Measurements from ENCODE around the gene CHAC1. TPM values are rescaled to one million over a fixed set of nuclear protein-coding genes. Genes with fewer than 3 reads are reported as not detected.
A peak's percentile ranks its signal among the peaks of the same experiment; 100 is the strongest.

The CHAC1 gene
- total and polyA plus RNA-seq, 2 of the 13 experiments (the other 11 are each of a cell fraction or from before 2014, with no cell fraction given): 0.44 TPM; not detected in 1

DNA sequence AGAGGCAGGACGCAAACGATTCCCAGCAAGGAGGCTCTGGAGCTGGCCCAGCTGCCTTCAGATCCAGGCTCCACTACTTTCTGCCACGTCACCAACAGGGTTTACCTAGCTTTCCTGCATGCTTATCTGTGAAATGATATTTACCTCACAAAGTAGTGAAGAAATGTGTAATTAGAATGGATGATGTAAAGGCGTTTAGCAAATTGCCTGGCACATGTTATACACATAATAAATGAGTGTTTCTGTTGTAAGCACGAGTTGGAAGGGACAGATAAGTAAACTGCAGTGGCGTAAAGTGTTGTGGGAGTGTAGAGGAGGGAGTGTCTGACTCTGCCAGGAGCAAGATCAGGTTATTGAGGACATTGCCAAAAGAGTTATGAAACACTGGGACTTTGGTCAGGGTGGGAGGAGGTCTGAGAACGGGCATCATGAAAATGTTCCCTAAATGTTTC lies 3.5 kb upstream of the CHAC1 start:
- ATAC-seq (no peak), DNase-seq (ENCODE audit: low spot score) (peak; percentile 34), FAIRE-seq (peak; percentile 12)
- Histone ChIP-seq H3K4me3 (replicated peaks in 1 of 3; ENCODE audit: insufficient read depth in 1 of 3, low read depth in 2 of 3, low read length in 3 of 3) (no peak overlapping the region), H3K9me3 (ENCODE audit: low read length) (no peaks in the 10 kb centered on the region), H3K4me2 (ENCODE audit: low read depth, low read length) (peak overlapping the region; percentile 31), H2AFZ (ENCODE audit: low read length) (no peak overlapping the region), H4K20me1 (ENCODE audit: insufficient read depth, low read length) (no peaks in the 10 kb centered on the region), H3K79me2 (ENCODE audit: insufficient read depth, low read length) (no peaks in the 10 kb centered on the region), H3K9ac (ENCODE audit: insufficient read depth, low read depth, low read length) (no peak overlapping the region), H3K27me3 (ENCODE audit: control insufficient read depth in 1 of 2, insufficient read depth in 2 of 2, low read length in 2 of 2) (peaks cover 8 to 41% of the 10 kb centered on the region in 2 experiments; a peak in 4 of 5 replicates), H3K36me3 (replicated peaks in 1 of 2; ENCODE audit: control insufficient read depth in 1 of 2, insufficient read depth in 2 of 2, low read length in 2 of 2) (no peaks in the 10 kb centered on the region), H3K27ac (ENCODE audit: extremely low read length, insufficient read depth, low read length) (no peak overlapping the region), H3K4me1 (ENCODE audit: insufficient read depth, low read length) (peaks cover 31% of the 10 kb centered on the region)
- POLR2A ChIA-PET: no interaction called here
- CTCF ChIA-PET (ENCODE audit: low intra/inter-chr PET ratio, low total read pairs): no interaction called here
- no TSS peak for BruUV-seq (replicated peaks)
- in situ Hi-C loops (cut with HindIII; ENCODE audit: extremely low pct_ligation_motif_present, low pct_unique_long_range_greater_than_20kb) (no loop called here), intact Hi-C loops (cut with micrococcal nuclease; ENCODE audit: unreplicated experiment) (no loop called here)
- 1% methylated on average over 7 of the region's 7 CpGs for WGBS (ENCODE audit: low lambda C conversion rate)
- TF ChIP-seq TBP (CRISPR knock-in tag; IDR thresholded peaks at IDR 0.05) (no peak), ZNF282 (IDR thresholded peaks at IDR 0.05; ENCODE audit: partially characterized antibody) (no peak), ZSCAN21 (CRISPR knock-in tag; IDR thresholded peaks at IDR 0.05; ENCODE audit: borderline replicate concordance) (no peak), HNF4G (IDR thresholded peaks at IDR 0.05; ENCODE audit: borderline replicate concordance, low read depth, low read length) (peak; percentile 30; the same call in 1 of the 2 replicates), HNF4G (CRISPR knock-in tag; IDR thresholded peaks at IDR 0.05; ENCODE audit: borderline replicate concordance, low read depth) (no peak), CREB1 (IDR thresholded peaks at IDR 0.05) (peak; percentile 38; the same call in 1 of the 2 replicates), CREB1 (CRISPR knock-in tag; IDR thresholded peaks at IDR 0.05) (no peak), HNF4A (CRISPR knock-in tag; IDR thresholded peaks at IDR 0.05) (peak; percentile 55), ZC3H4 (CRISPR knock-in tag; IDR thresholded peaks at IDR 0.05; ENCODE audit: borderline replicate concordance) (no peak), RXRB (CRISPR knock-in tag; IDR thresholded peaks at IDR 0.05; ENCODE audit: borderline replicate concordance) (0 out of 2 replicates have a peak, but pooled peaks have one; percentile 26), ZNF33B (CRISPR knock-in tag; IDR thresholded peaks at IDR 0.05) (no peak)

DNA sequence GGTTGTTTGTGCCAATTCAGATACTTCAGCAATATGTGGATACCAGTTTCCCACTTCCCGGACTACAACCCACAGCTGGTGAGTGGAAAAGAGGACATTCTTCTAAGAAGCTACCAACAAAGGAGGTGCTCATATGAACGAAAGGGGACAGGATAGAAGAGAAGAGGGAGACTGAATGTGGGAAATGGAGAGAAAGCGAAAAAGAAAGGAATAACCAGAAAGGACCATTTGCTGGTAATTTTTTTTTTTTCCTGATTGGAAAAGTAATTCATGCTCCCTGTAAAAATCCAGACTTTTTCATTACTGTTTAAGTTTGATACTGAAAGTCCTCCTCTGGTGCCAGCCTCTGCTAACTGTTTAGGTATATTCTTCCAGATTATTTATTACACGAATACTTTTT lies 1.5 kb upstream of the CHAC1 start:
- Histone ChIP-seq H3K4me3 (replicated peaks in 1 of 3; ENCODE audit: insufficient read depth in 1 of 3, low read depth in 2 of 3, low read length in 3 of 3) (no peak overlapping the region), H3K27ac (ENCODE audit: extremely low read length, insufficient read depth, low read length) (no peak overlapping the region), H3K36me3 (replicated peaks in 1 of 2; ENCODE audit: control insufficient read depth in 1 of 2, insufficient read depth in 2 of 2, low read length in 2 of 2) (no peaks in the 10 kb centered on the region), H3K9ac (ENCODE audit: insufficient read depth, low read depth, low read length) (no peak overlapping the region), H2AFZ (ENCODE audit: low read length) (no peak overlapping the region), H3K4me2 (ENCODE audit: low read depth, low read length) (no peak overlapping the region), H3K79me2 (ENCODE audit: insufficient read depth, low read length) (no peaks in the 10 kb centered on the region), H3K27me3 (ENCODE audit: control insufficient read depth in 1 of 2, insufficient read depth in 2 of 2, low read length in 2 of 2) (peaks cover 9 to 39% of the 10 kb centered on the region in 2 experiments; a peak in 4 of 5 replicates), H3K4me1 (ENCODE audit: insufficient read depth, low read length) (peaks cover 20% of the 10 kb centered on the region), H3K9me3 (ENCODE audit: low read length) (no peaks in the 10 kb centered on the region), H4K20me1 (ENCODE audit: insufficient read depth, low read length) (no peaks in the 10 kb centered on the region)
- POLR2A ChIA-PET: no interaction called here
- TF ChIP-seq GATA4 (IDR thresholded peaks at IDR 0.05; ENCODE audit: borderline replicate concordance, low read depth): no peak
- TF ChIP-seq MAFG (CRISPR knock-in tag; IDR thresholded peaks at IDR 0.05): no peak
- TF ChIP-seq, protein P1, sequence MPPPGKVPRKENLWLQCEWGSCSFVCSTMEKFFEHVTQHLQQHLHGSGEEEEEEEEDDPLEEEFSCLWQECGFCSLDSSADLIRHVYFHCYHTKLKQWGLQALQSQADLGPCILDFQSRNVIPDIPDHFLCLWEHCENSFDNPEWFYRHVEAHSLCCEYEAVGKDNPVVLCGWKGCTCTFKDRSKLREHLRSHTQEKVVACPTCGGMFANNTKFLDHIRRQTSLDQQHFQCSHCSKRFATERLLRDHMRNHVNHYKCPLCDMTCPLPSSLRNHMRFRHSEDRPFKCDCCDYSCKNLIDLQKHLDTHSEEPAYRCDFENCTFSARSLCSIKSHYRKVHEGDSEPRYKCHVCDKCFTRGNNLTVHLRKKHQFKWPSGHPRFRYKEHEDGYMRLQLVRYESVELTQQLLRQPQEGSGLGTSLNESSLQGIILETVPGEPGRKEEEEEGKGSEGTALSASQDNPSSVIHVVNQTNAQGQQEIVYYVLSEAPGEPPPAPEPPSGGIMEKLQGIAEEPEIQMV (CRISPR knock-in tag; IDR thresholded peaks at IDR 0.05; ENCODE audit: low read depth): no peak
- no peak for TF ChIP-seq ZFP36 (IDR thresholded peaks at IDR 0.05; ENCODE audit: borderline replicate concordance, low read depth, low read length, partially characterized antibody)
- no peak for TF ChIP-seq ETV6 (CRISPR knock-in tag; conservative IDR thresholded peaks at IDR 0.05)
- no peak for TF ChIP-seq ZNF549 (CRISPR knock-in tag; IDR thresholded peaks at IDR 0.05)
- DNase-seq (ENCODE audit: low spot score) (no peak), FAIRE-seq (no peak), ATAC-seq (no peak)
- BruUV-seq (replicated peaks): no TSS peak
- in situ Hi-C loops (cut with HindIII; ENCODE audit: extremely low pct_ligation_motif_present, low pct_unique_long_range_greater_than_20kb): no loop called here
- CTCF ChIA-PET (ENCODE audit: low intra/inter-chr PET ratio, low total read pairs): no interaction called here
- intact Hi-C loops (cut with micrococcal nuclease; ENCODE audit: unreplicated experiment): no loop called here
- 52% methylated on average over 4 of the region's 4 CpGs for WGBS (ENCODE audit: low lambda C conversion rate)
